H1 (cell line): ENCODE results near the gene FAM162B. TPM values are rescaled to one million over a fixed set of nuclear protein-coding genes. Genes with fewer than 3 reads are reported as not detected.

ENCODE experiments used
- SIX5 ChIP-seq: IDR thresholded peaks from 2 replicates; pipeline ENCODE4 v1.6.1; 2011; ENCODE audit warnings: mild to moderate bottlenecking, low read depth, low read length
- polyA plus RNA-seq, 7 experiments: library from polyadenylated mRNA; depleted of rRNA in 3 of 7; stranded (reverse) in 5 of 7; unstranded in 2 of 7; fragments of >200 nt in 5 of 7; fragments of 200-250 nt in 2 of 7; gene quantifications; 1 replicate in 5 of 7; 2 replicates in 1 of 7; 4 replicates in 1 of 7; pipeline versions ENCODE4 v1.2.1 to v1.2.3, GENCODE V29; 2011 to 2013; ENCODE audit warnings: missing spikeins in 2 of 7, mixed read lengths in 2 of 7
- total RNA-seq: library from RNA; stranded (reverse); fragmentation: NEBNext Ultra II Directional; extraction: Animal tissue kit (Norgen Biotek cat#: 25700); gene quantifications from 2 replicates; pipeline ENCODE4 v1.2.1, GENCODE V29; 2021

The FAM162B gene
- total and polyA plus RNA-seq, 2 of the 8 experiments (the other 6 are each of a cell fraction or from before 2014, with no cell fraction given) = 2.6 to 3.2 TPM

GRCh38 chr6:116773886-116774285, 8.4 kb upstream of the FAM162B start (continued):
- no peak for TF ChIP-seq SIX5
